Glutamatergic neuron (in vitro differentiated cells): ENCODE results near the gene MRPL36. TPM values are rescaled to one million over a fixed set of nuclear protein-coding genes. Genes with fewer than 3 reads are reported as not detected.

Experiments
- DNase-seq: peaks from one replicate; pipeline ENCODE4 v3.0.0; 2022
- H3K27ac Mint-ChIP-seq: one replicate; pipeline ENCODE4 v1.8.0; 2020; ENCODE audit warnings: mild to moderate bottlenecking, mixed read lengths, inconsistent platforms; ENCODE audit not compliant: unreplicated experiment
- H3K27me3 Mint-ChIP-seq: one replicate; pipeline ENCODE4 v1.8.0; 2020; ENCODE audit warnings: mild to moderate bottlenecking, moderate library complexity, mixed read lengths, inconsistent platforms; ENCODE audit not compliant: unreplicated experiment
- H3K36me3 Mint-ChIP-seq: one replicate; pipeline ENCODE4 v1.8.0; 2020; ENCODE audit warnings: mild to moderate bottlenecking, mixed read lengths, inconsistent platforms; ENCODE audit not compliant: unreplicated experiment
- H3K4me1 Mint-ChIP-seq: one replicate; pipeline ENCODE4 v1.8.0; 2020; ENCODE audit warnings: mild to moderate bottlenecking, low read depth, mixed read lengths, inconsistent platforms; ENCODE audit not compliant: unreplicated experiment
- H3K4me3 Mint-ChIP-seq: one replicate; pipeline ENCODE4 v1.8.0; 2020; ENCODE audit warnings: mild to moderate bottlenecking, mixed read lengths, inconsistent platforms; ENCODE audit not compliant: unreplicated experiment
- H3K9me3 Mint-ChIP-seq: one replicate; pipeline ENCODE4 v1.8.0; 2020; ENCODE audit warnings: mild to moderate bottlenecking, moderate library complexity, mixed read lengths, inconsistent platforms; ENCODE audit not compliant: unreplicated experiment
- CTCF ChIP-seq: fragments of 200-600 bp; sonication (generic); IDR thresholded peaks from one replicate; pipeline ENCODE4 v1.5.0; 2021; ENCODE audit not compliant: partially characterized antibody, unreplicated experiment
- total RNA-seq: library from RNA; stranded (reverse); fragmentation: NEBNext Ultra II Directional; extraction: Animal tissue kit (Norgen Biotek cat#: 25700); gene quantifications from one replicate; pipeline ENCODE4 v1.2.1, GENCODE V29; 2021; ENCODE audit not compliant: unreplicated experiment

The MRPL36 gene
- total RNA-seq, 1 donor from 2014 or later, result 40.0 TPM

- H3K36me3 Mint-ChIP-seq, result peaks cover 4% of the 10 kb centered on the region
- TF ChIP-seq CTCF, result no peak
- H3K4me1 Mint-ChIP-seq, result no peaks in the 10 kb centered on the region
- peaks cover 2% of the 10 kb centered on the region for H3K9me3 Mint-ChIP-seq
- DNase-seq, result no peak
- peak overlapping the region; percentile 6 for H3K27ac Mint-ChIP-seq
- no peak overlapping the region for H3K4me3 Mint-ChIP-seq
- peaks cover 2% of the 10 kb centered on the region for H3K27me3 Mint-ChIP-seq
Observed at GRCh38 chr5:1807451-1808185, 8.0 kb upstream of the MRPL36 start.

GRCh38 chr5:1806974-1807373, 7.3 kb upstream of the MRPL36 start:
- no peak overlapping the region for H3K27ac Mint-ChIP-seq
- no peaks in the 10 kb centered on the region for H3K36me3 Mint-ChIP-seq
- H3K27me3 Mint-ChIP-seq, result peaks cover 2% of the 10 kb centered on the region
- H3K4me3 Mint-ChIP-seq, result no peak overlapping the region
- no peak for TF ChIP-seq CTCF
- H3K4me1 Mint-ChIP-seq, result no peaks in the 10 kb centered on the region
- no peak for DNase-seq
- peaks cover 2% of the 10 kb centered on the region for H3K9me3 Mint-ChIP-seq

- no peak for DNase-seq
- Mint-ChIP-seq H3K27ac (no peak overlapping the region), H3K4me3 (no peak overlapping the region), H3K4me1 (no peaks in the 10 kb centered on the region), H3K9me3 (peaks cover 2% of the 10 kb centered on the region), H3K27me3 (peaks cover 2% of the 10 kb centered on the region), H3K36me3 (no peaks in the 10 kb centered on the region)
- no peak for TF ChIP-seq CTCF
Observed at GRCh38 chr5:1806199-1806598, 6.6 kb upstream of the MRPL36 start.

GRCh38 chr5:1805736-1806135, 6.1 kb upstream of the MRPL36 start:
- Mint-ChIP-seq H3K27ac (no peak overlapping the region), H3K4me1 (peaks cover 2% of the 10 kb centered on the region), H3K36me3 (no peaks in the 10 kb centered on the region), H3K9me3 (peaks cover 3% of the 10 kb centered on the region), H3K4me3 (no peak overlapping the region), H3K27me3 (peaks cover 2% of the 10 kb centered on the region)
- DNase-seq, result no peak
- no peak for TF ChIP-seq CTCF

- no peak overlapping the region for H3K27ac Mint-ChIP-seq
- H3K36me3 Mint-ChIP-seq, result no peaks in the 10 kb centered on the region
- peaks cover 2% of the 10 kb centered on the region for H3K27me3 Mint-ChIP-seq
Observed at GRCh38 chr5:1805326-1805725, 5.7 kb upstream of the MRPL36 start.

More at GRCh38 chr5:1805326-1805725, 5.7 kb upstream of the MRPL36 start:
- TF ChIP-seq CTCF, result no peak
- Mint-ChIP-seq H3K9me3 (peaks cover 6% of the 10 kb centered on the region), H3K4me3 (no peak overlapping the region), H3K4me1 (peaks cover 2% of the 10 kb centered on the region)
- DNase-seq, result no peak
